Measurements from ENCODE around the gene FAAH. TPM values are rescaled to one million over a fixed set of nuclear protein-coding genes. Genes with fewer than 3 reads are reported as not detected.

Gene FAAH
- total RNA-seq, 4 donors from 2014 or later = 107 to 230 (median 152) TPM

GRCh38 chr1:46394872-46395465 is 852 bp downstream of the FAAH start:
- no peaks in the 10 kb centered on the region for H3K36me3 ChIP-seq
- peaks cover 0 to 15% (median 0%) of the 10 kb centered on the region in 4 donors for H3K4me1 ChIP-seq
- H3K27ac ChIP-seq = peak overlapping the region in 2 of 4 donors; percentile 62 to 91
- H3K27me3 ChIP-seq = no peaks in the 10 kb centered on the region
- H3K4me3 ChIP-seq = peak overlapping the region; percentile 42 to 84 (median 55)
- TF ChIP-seq CTCF (IDR thresholded peaks at IDR 0.05) = no peak
- TF ChIP-seq POLR2A (IDR thresholded peaks at IDR 0.05) = no peak
- DNase-seq = no peak
- peaks cover 0 to 11% (median 0%) of the 10 kb centered on the region in 4 donors for H3K9me3 ChIP-seq

- DNase-seq = no peak
- H3K36me3 ChIP-seq = no peaks in the 10 kb centered on the region
- peaks cover 0 to 21% (median 0%) of the 10 kb centered on the region in 4 donors for H3K4me1 ChIP-seq
- peaks cover 0 to 11% (median 0%) of the 10 kb centered on the region in 4 donors for H3K9me3 ChIP-seq
- H3K27me3 ChIP-seq = no peaks in the 10 kb centered on the region
- H3K27ac ChIP-seq = no peak overlapping the region
- no peak overlapping the region for H3K4me3 ChIP-seq
- no peak for TF ChIP-seq CTCF (IDR thresholded peaks at IDR 0.05)
- no peak for TF ChIP-seq POLR2A (IDR thresholded peaks at IDR 0.05)
Measured at GRCh38 chr1:46396441-46397398, 2.6 kb downstream of the FAAH start.

- no peak for DNase-seq
- peaks cover 0 to under 1% (median 0%) of the 10 kb centered on the region in 4 donors for H3K9me3 ChIP-seq
- H3K4me3 ChIP-seq = no peak overlapping the region
- TF ChIP-seq CTCF (IDR thresholded peaks at IDR 0.05) (no peak), POLR2A (IDR thresholded peaks at IDR 0.05) (no peak)
- peaks cover 0 to 29% (median 0%) of the 10 kb centered on the region in 4 donors for H3K4me1 ChIP-seq
- no peak overlapping the region for H3K27ac ChIP-seq
- H3K27me3 ChIP-seq = no peaks in the 10 kb centered on the region
- H3K36me3 ChIP-seq = no peaks in the 10 kb centered on the region
Measured at GRCh38 chr1:46399307-46399706, 5.2 kb downstream of the FAAH start.

GRCh38 chr1:46400421-46400820 is 6.3 kb downstream of the FAAH start:
- DNase-seq = peak in 2 of 3 donors; percentile 67 to 70
- TF ChIP-seq CTCF (IDR thresholded peaks at IDR 0.05) = no peak
- TF ChIP-seq POLR2A (IDR thresholded peaks at IDR 0.05) = no peak
- no peaks in the 10 kb centered on the region for H3K36me3 ChIP-seq
- no peaks in the 10 kb centered on the region for H3K27me3 ChIP-seq
- H3K4me3 ChIP-seq = no peak overlapping the region
- H3K27ac ChIP-seq = peak overlapping the region in 1 of 4 donors; percentile 39
- H3K9me3 ChIP-seq = no peaks in the 10 kb centered on the region
- peaks cover 0 to 29% (median 0%) of the 10 kb centered on the region in 4 donors for H3K4me1 ChIP-seq

GRCh38 chr1:46401154-46401913 is 7.2 kb downstream of the FAAH start:
- H3K27ac ChIP-seq = peak overlapping the region in 3 of 4 donors; percentile 52 to 82 (median 65)
- no peak for TF ChIP-seq CTCF (IDR thresholded peaks at IDR 0.05)
- no peak for TF ChIP-seq POLR2A (IDR thresholded peaks at IDR 0.05)
- DNase-seq = no peak
- H3K9me3 ChIP-seq = no peaks in the 10 kb centered on the region
- H3K36me3 ChIP-seq = no peaks in the 10 kb centered on the region
- no peaks in the 10 kb centered on the region for H3K27me3 ChIP-seq
- H3K4me1 ChIP-seq = peaks cover 0 to 29% (median 0%) of the 10 kb centered on the region in 4 donors
- H3K4me3 ChIP-seq = peak overlapping the region in 1 of 4 donors; percentile 9

Data from Peyer's patch (tissue), 4 donors.